Lower leg skin (tissue), 3 donors: ENCODE data around the gene RFTN2.

ENCODE experiments used
- POLR2A ChIP-seq, 2 donors: fragments of 450-650 bp; IDR thresholded peaks; one replicate each; pipeline ENCODE4 v1.6.1; 2016 to 2017; ENCODE audit warnings: antibody characterized with exemption in 2 of 2, mild to moderate bottlenecking in 1 of 2, moderate library complexity in 1 of 2
- TF ChIP-seq, protein P1 (sequence below), 3 donors: fragments of 450-650 bp; IDR thresholded peaks; one replicate each; pipeline ENCODE4 v1.5.1; 2016; ENCODE audit warnings: antibody characterized with exemption in 3 of 3, mild to moderate bottlenecking in 3 of 3, moderate library complexity in 2 of 3

DNA sequence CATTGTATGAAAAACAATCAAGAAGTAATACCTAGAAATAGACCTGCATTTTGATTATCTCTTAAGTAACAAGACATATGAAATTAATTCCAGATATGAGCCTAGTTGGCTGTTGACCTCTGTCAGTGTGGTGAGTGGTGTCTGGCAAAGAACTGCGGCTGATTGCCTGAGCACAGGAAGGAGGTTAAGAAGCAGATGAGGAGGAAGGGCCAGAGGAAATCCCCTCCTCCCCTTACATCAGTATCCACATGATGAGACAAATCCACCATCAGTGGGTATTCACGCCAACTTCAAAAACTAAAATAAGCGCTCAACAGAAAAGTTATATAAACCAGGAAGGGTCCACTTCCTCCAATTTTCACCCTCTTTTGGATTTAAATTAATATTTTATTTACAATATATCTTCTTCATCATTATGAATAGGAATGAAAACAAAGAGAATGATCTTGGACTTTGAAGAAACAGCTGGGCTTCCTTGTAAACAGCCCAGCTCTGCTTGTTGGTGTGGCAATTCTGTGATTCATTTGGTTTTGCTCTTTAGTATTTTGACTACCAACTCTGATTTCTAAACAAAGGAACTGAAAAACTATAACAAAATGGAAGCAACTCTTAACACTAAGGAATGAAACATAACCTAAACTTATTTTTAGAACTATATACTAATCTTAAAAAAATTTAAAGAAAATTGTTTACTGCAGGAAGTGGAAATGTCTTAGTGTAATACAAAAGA lies 27.3 kb downstream of the RFTN2 start:
- TF ChIP-seq, protein P1, sequence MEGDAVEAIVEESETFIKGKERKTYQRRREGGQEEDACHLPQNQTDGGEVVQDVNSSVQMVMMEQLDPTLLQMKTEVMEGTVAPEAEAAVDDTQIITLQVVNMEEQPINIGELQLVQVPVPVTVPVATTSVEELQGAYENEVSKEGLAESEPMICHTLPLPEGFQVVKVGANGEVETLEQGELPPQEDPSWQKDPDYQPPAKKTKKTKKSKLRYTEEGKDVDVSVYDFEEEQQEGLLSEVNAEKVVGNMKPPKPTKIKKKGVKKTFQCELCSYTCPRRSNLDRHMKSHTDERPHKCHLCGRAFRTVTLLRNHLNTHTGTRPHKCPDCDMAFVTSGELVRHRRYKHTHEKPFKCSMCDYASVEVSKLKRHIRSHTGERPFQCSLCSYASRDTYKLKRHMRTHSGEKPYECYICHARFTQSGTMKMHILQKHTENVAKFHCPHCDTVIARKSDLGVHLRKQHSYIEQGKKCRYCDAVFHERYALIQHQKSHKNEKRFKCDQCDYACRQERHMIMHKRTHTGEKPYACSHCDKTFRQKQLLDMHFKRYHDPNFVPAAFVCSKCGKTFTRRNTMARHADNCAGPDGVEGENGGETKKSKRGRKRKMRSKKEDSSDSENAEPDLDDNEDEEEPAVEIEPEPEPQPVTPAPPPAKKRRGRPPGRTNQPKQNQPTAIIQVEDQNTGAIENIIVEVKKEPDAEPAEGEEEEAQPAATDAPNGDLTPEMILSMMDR (IDR thresholded peaks at IDR 0.05): no peak
- no peak for TF ChIP-seq POLR2A (IDR thresholded peaks at IDR 0.05)
